Neutrophil (primary cell): Measurements from ENCODE around the gene YTHDC2.
A peak's percentile ranks its signal among the peaks of the same experiment; 100 is the strongest.

Experiments
- H3K27ac ChIP-seq: fragments of 200-600 bp; sonication (generic); 2 replicates; pipeline ENCODE4 v1.5.1; 2016; ENCODE audit warnings: mild to moderate bottlenecking, moderate library complexity
- H3K27me3 ChIP-seq: fragments of 200-600 bp; sonication (generic); 2 replicates; pipeline ENCODE4 v1.6.0; 2016; ENCODE audit warnings: mild to moderate bottlenecking
- H3K36me3 ChIP-seq: fragments of 200-600 bp; sonication (generic); 2 replicates; pipeline ENCODE4 v1.5.1; 2017
- H3K4me1 ChIP-seq, 2 experiments: fragments of 200-600 bp in 1 of 2; sonication (generic) in 1 of 2; 1 replicate in 1 of 2; 2 replicates in 1 of 2; pipeline versions ENCODE4 v1.5.1 to v1.6.1; 2013 to 2016; ENCODE audit warnings: low read depth in 1 of 2, low read length in 1 of 2, mild to moderate bottlenecking in 1 of 2, moderate library complexity in 1 of 2; ENCODE audit not compliant: control insufficient read depth in 1 of 2, insufficient read depth in 1 of 2
- H3K4me3 ChIP-seq, 2 experiments: fragments of 200-600 bp in 1 of 2; sonication (generic) in 1 of 2; 1 replicate in 1 of 2; 2 replicates in 1 of 2; pipeline ENCODE4 v1.5.1; 2013 to 2016; ENCODE audit warnings: low read depth in 1 of 2, low read length in 1 of 2, mild to moderate bottlenecking in 1 of 2, moderate library complexity in 1 of 2
- H3K9me3 ChIP-seq: fragments of 200-600 bp; sonication (generic); 2 replicates; pipeline ENCODE4 v1.5.1; 2016
- CTCF ChIP-seq: fragments of 200-600 bp; sonication (generic); IDR thresholded peaks from 2 replicates; pipeline ENCODE4 v1.5.1; 2016; ENCODE audit warnings: antibody characterized with exemption

YTHDC2 gene

DNA sequence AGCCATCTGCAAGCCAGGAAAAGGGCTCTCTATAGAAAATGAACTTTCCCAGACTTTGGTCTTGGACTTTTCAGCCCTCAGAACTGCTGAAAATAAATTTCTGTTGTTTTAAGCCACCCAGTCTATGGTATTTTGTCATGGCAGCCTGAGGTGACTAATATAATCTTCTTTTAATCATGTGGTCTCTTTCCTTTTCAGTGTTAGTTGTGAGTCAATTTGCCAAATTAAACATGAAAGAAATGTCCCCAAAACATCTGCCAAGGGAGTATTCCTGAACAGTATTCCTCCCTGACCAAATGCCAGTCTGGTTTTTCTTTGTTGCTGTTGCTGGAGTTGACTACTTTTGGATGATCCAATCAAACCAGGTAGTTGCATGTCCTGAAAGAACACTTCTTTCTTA is 4.7 kb upstream of the YTHDC2 start:
- Histone ChIP-seq H3K4me3 (no peak overlapping the region), H3K4me1 (no peaks in the 10 kb centered on the region), H3K27me3 (peaks cover 92% of the 10 kb centered on the region), H3K36me3 (no peaks in the 10 kb centered on the region), H3K27ac (no peak overlapping the region), H3K9me3 (no peaks in the 10 kb centered on the region)
- TF ChIP-seq CTCF = no peak

GRCh38 chr5:113510836-113511451 is 2.5 kb upstream of the YTHDC2 start:
- peaks cover 70% of the 10 kb centered on the region for H3K27me3 ChIP-seq
- TF ChIP-seq CTCF = no peak

GRCh38 chr5:113512341-113512740 is 1.2 kb upstream of the YTHDC2 start:
- TF ChIP-seq CTCF = no peak
- peaks cover 56% of the 10 kb centered on the region for H3K27me3 ChIP-seq
- H3K36me3 ChIP-seq = no peaks in the 10 kb centered on the region

More at GRCh38 chr5:113510836-113511451, 2.5 kb upstream of the YTHDC2 start:
- Histone ChIP-seq H3K9me3 (no peaks in the 10 kb centered on the region), H3K4me1 (peaks cover 8 to 9% of the 10 kb centered on the region in 2 experiments), H3K27ac (no peak overlapping the region), H3K36me3 (no peaks in the 10 kb centered on the region), H3K4me3 (no peak overlapping the region)

DNA sequence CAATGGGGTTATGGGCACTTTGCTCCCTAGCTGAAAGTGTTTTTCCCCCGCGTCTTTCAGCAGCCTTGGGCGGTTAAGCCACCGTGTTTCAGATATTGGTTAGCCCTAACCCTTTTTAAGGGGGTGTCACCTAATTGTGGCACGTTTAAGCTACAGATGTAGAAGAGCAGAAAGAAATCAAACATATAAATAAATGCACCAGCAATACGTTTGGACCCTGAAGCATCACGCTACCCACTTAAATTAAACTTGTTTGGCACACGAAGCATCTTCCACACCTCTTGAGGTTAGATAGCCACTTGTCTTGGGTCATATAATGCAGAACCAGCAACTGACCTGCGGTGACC is 768 bp downstream of the YTHDC2 start:
- H3K4me1 ChIP-seq = peaks cover 8 to 9% of the 10 kb centered on the region in 2 experiments
- peak overlapping the region; percentile 85 for H3K27ac ChIP-seq
- peak overlapping the region; percentile 62 to 71 for H3K4me3 ChIP-seq
- H3K27me3 ChIP-seq = peaks cover 36% of the 10 kb centered on the region
- no peaks in the 10 kb centered on the region for H3K36me3 ChIP-seq
- H3K9me3 ChIP-seq = no peaks in the 10 kb centered on the region
- no peak for TF ChIP-seq CTCF

More at GRCh38 chr5:113512341-113512740, 1.2 kb upstream of the YTHDC2 start:
- Histone ChIP-seq H3K4me1 (peaks cover 8 to 9% of the 10 kb centered on the region in 2 experiments), H3K9me3 (no peaks in the 10 kb centered on the region), H3K4me3 (no peak overlapping the region), H3K27ac (no peak overlapping the region)

GRCh38 chr5:113518884-113519283 is 5.4 kb downstream of the YTHDC2 start:
- Histone ChIP-seq H3K4me3 (no peak overlapping the region), H3K36me3 (no peaks in the 10 kb centered on the region), H3K4me1 (peaks cover 8 to 9% of the 10 kb centered on the region in 2 experiments), H3K9me3 (no peaks in the 10 kb centered on the region), H3K27ac (no peak overlapping the region), H3K27me3 (no peaks in the 10 kb centered on the region)
- TF ChIP-seq CTCF = no peak
